Tibial nerve (tissue), 4 donors: ENCODE data around the gene GRID1. TPM values are rescaled to one million over a fixed set of nuclear protein-coding genes. Genes with fewer than 3 reads are reported as not detected.

ENCODE experiments used
- DNase-seq, 2 donors: peaks; one replicate each; pipeline ENCODE4 v3.0.0-alpha.2; 2019; ENCODE audit warnings: low spot score in 2 of 2
- H3K27ac ChIP-seq, 4 donors: fragments of 200-600 bp; sonication (generic) in 3 of 4; one replicate each; pipeline ENCODE4 v1.5.1; 2017 to 2019; ENCODE audit warnings: mild to moderate bottlenecking in 1 of 4
- H3K27me3 ChIP-seq, 2 donors: fragments of 200-600 bp; sonication (generic) in 1 of 2; one replicate each; pipeline versions ENCODE4 v1.5.1 to v1.6.0; 2017 to 2019
- H3K36me3 ChIP-seq, 3 donors: fragments of 200-600 bp; sonication (generic); one replicate each; pipeline ENCODE4 v1.5.1; 2018 to 2019
- H3K4me1 ChIP-seq, 4 donors: fragments of 200-600 bp; sonication (generic) in 3 of 4; one replicate each; pipeline ENCODE4 v1.5.1; 2017 to 2019
- H3K4me3 ChIP-seq, 4 donors: fragments of 200-600 bp; sonication (generic) in 3 of 4; one replicate each; pipeline ENCODE4 v1.5.1; 2017 to 2019; ENCODE audit warnings: mild to moderate bottlenecking in 1 of 4, moderate library complexity in 1 of 4
- H3K9me3 ChIP-seq, 4 donors: fragments of 200-600 bp; sonication (generic) in 3 of 4; one replicate each; pipeline ENCODE4 v1.5.1; 2017 to 2019
- CTCF ChIP-seq, 5 experiments: fragments of 200-600 bp in 3 of 5; fragments of 450-650 bp in 2 of 5; sonication (generic) in 3 of 5; IDR thresholded peaks; one replicate each; pipeline ENCODE4 v1.5.1; 2016 to 2019; ENCODE audit warnings: antibody characterized with exemption in 5 of 5, mild to moderate bottlenecking in 3 of 5, moderate library complexity in 2 of 5
- EP300 ChIP-seq, 2 donors: sonication (generic); formaldehyde crosslinking; IDR thresholded peaks; one replicate each; pipeline ENCODE4 v1.6.1; 2017; ENCODE audit warnings: antibody characterized with exemption in 2 of 2, mild to moderate bottlenecking in 1 of 2
- POLR2A ChIP-seq, 2 donors: fragments of 450-650 bp; IDR thresholded peaks; one replicate each; pipeline ENCODE4 v1.6.1; 2017; ENCODE audit warnings: antibody characterized with exemption in 2 of 2, mild to moderate bottlenecking in 2 of 2, moderate library complexity in 2 of 2
- WGBS, 2 donors: methylation state at CpG; one replicate each; pipeline ENCODE4 v1.1.5; 2018; 5-methylcytosine and 5-hydroxymethylcytosine counted together
- total RNA-seq, 4 donors: library from RNA; depleted of rRNA; stranded (reverse); fragments of >200 nt; gene quantifications; one replicate each; pipeline ENCODE4 v1.1.0, GENCODE V29; 2016

GRID1 gene
- total RNA-seq, 4 donors from 2014 or later = 7.7 to 16.3 (median 10.5) TPM

DNA sequence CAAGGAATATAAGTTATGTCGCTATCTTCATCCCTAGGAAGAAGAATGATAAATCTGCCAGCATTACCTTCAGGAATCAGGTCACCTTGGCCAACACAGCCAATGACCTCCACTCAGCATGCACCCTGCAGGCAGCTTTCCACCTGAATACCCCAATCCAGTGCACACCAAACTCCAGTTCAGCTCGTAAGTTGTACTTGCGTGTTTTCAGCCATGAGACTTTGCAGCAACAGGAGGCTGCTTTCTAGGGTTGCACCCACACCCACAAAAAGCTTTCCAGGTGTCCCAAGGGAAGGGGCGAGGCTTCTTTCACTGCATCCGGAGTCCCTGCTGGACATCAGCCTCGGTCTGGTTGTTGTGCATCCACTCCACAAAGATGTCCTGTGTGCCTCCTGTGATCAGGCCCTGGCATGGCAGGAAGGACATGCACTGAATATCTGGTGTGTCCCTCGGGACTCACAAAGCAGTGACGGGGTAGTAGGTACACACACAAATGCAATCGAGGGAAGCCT, 282.9 kb downstream of the GRID1 start:
- no peaks in the 10 kb centered on the region for H3K27me3 ChIP-seq
- no peaks in the 10 kb centered on the region for H3K9me3 ChIP-seq
- H3K27ac ChIP-seq = no peak overlapping the region
- DNase-seq = no peak
- H3K4me3 ChIP-seq = no peak overlapping the region
- H3K4me1 ChIP-seq = no peaks in the 10 kb centered on the region
- no peak for TF ChIP-seq CTCF (IDR thresholded peaks at IDR 0.05)
- no peak for TF ChIP-seq EP300 (IDR thresholded peaks at IDR 0.05)
- TF ChIP-seq POLR2A (IDR thresholded peaks at IDR 0.05) = no peak
- 87 to 88% methylated on average over 5 to 9 of the region's 9 CpGs for WGBS, 2 donors
- no peaks in the 10 kb centered on the region for H3K36me3 ChIP-seq

DNA sequence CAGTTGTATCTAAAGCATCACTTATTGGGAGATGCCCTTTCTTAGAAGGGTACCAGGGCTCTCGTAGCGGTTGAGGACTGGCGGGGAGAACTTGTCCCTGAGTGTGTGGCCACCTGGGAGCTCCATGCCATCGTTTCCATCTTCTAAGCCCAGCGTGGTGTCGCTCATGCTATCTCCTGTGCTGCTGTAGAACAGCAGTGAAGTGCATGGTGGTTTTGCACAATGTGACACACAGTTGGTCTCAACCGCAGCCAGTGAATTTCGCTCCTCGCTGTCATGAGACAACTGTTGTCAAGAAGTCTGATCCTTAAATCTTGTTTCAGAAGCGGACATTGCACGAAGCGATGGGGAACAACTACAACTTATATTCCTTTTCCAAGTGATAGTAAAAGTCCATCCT, 283.4 kb downstream of the GRID1 start:
- Histone ChIP-seq H3K4me1 (no peaks in the 10 kb centered on the region), H3K36me3 (no peaks in the 10 kb centered on the region), H3K27me3 (no peaks in the 10 kb centered on the region), H3K4me3 (no peak overlapping the region), H3K9me3 (no peaks in the 10 kb centered on the region), H3K27ac (no peak overlapping the region)
- TF ChIP-seq EP300 (IDR thresholded peaks at IDR 0.05) (no peak), POLR2A (IDR thresholded peaks at IDR 0.05) (no peak), CTCF (IDR thresholded peaks at IDR 0.05) (no peak)
- WGBS, 2 donors = 79 to 83% methylated on average over 12 of the region's 12 CpGs
- no peak for DNase-seq

- WGBS, 2 donors = 86 to 89% methylated on average over 3 of the region's 3 CpGs
- no peak for DNase-seq
These were observed 284.0 kb downstream of the GRID1 start for GRCh38 chr10:86082556-86082955.

DNA sequence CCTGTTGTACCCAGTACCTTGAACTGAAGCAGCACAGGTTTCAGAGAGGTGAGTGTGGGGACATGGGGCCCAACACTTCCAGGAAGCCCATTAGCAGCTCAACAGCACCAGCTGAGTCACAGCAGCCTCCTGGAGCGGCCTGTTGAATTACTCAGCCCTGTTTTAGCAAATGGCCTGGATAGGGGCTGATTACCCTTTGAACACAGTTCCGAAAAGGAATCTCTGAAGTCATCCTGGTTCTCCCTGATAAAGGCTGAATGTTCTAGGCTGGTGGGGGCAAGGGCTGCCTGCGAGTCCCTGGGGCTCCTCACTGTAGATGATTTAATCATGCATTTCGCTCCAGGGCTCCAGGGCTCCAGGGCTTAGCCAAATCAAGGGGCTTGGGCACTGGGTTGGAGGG, 287.5 kb downstream of the GRID1 start:
- H3K36me3 ChIP-seq = no peaks in the 10 kb centered on the region
- H3K27ac ChIP-seq = no peak overlapping the region
- H3K4me1 ChIP-seq = no peaks in the 10 kb centered on the region
- no peaks in the 10 kb centered on the region for H3K9me3 ChIP-seq
- 56 to 75% methylated on average over 4 of the region's 4 CpGs for WGBS, 2 donors
- no peak overlapping the region for H3K4me3 ChIP-seq
- no peaks in the 10 kb centered on the region for H3K27me3 ChIP-seq
- TF ChIP-seq EP300 (IDR thresholded peaks at IDR 0.05) (no peak), POLR2A (IDR thresholded peaks at IDR 0.05) (no peak), CTCF (IDR thresholded peaks at IDR 0.05) (no peak)
- DNase-seq = no peak

More at GRCh38 chr10:86082556-86082955, 284.0 kb downstream of the GRID1 start:
- Histone ChIP-seq H3K36me3 (no peaks in the 10 kb centered on the region), H3K9me3 (no peaks in the 10 kb centered on the region), H3K27me3 (no peaks in the 10 kb centered on the region), H3K27ac (no peak overlapping the region), H3K4me3 (no peak overlapping the region), H3K4me1 (no peaks in the 10 kb centered on the region)
- TF ChIP-seq EP300 (IDR thresholded peaks at IDR 0.05) (no peak), POLR2A (IDR thresholded peaks at IDR 0.05) (no peak), CTCF (IDR thresholded peaks at IDR 0.05) (no peak)

- H3K27me3 ChIP-seq = no peaks in the 10 kb centered on the region
- no peak for TF ChIP-seq EP300 (IDR thresholded peaks at IDR 0.05)
- no peak for TF ChIP-seq POLR2A (IDR thresholded peaks at IDR 0.05)
- TF ChIP-seq CTCF (IDR thresholded peaks at IDR 0.05) = no peak
- H3K4me1 ChIP-seq = no peaks in the 10 kb centered on the region
- H3K4me3 ChIP-seq = no peak overlapping the region
- no peaks in the 10 kb centered on the region for H3K36me3 ChIP-seq
- 76 to 85% methylated on average over 5 of the region's 5 CpGs for whole genome bisulfite sequencing, 2 donors
- no peaks in the 10 kb centered on the region for H3K9me3 ChIP-seq
- DNase-seq = no peak
- H3K27ac ChIP-seq = no peak overlapping the region
These were observed 288.0 kb downstream of the GRID1 start for GRCh38 chr10:86078639-86079035.
